OCI-LY1 (cell line): ENCODE measurements around the gene RASGRF1.

Experiments
- H2AFZ ChIP-seq: fragments of 200-600 bp; sonication (generic), shearing (Covaris generic); 2 replicates; pipeline ENCODE4 v1.6.0; 2014; ENCODE audit warnings: antibody characterized with exemption, mild to moderate bottlenecking, low read length
- H3F3A ChIP-seq: fragments of 200-600 bp; sonication (generic), shearing (Covaris generic); 2 replicates; pipeline ENCODE4 v1.6.0; 2014; ENCODE audit warnings: mild to moderate bottlenecking, antibody characterized with exemption, low read length, moderate library complexity; ENCODE audit not compliant: insufficient read depth
- H3K27ac ChIP-seq: fragments of 200-600 bp; sonication (generic); 2 replicates; pipeline ENCODE4 v1.5.1; 2014; ENCODE audit warnings: low read length, mixed run types, mild to moderate bottlenecking, low read depth; ENCODE audit not compliant: poor library complexity, severe bottlenecking
- H3K27me3 ChIP-seq: fragments of 200-600 bp; sonication (generic); 2 replicates; pipeline ENCODE4 v1.6.0; 2014; ENCODE audit warnings: antibody characterized with exemption, mild to moderate bottlenecking, low read length, moderate library complexity; ENCODE audit not compliant: insufficient read depth
- H3K36me3 ChIP-seq: fragments of 200-600 bp; sonication (generic); 2 replicates; pipeline ENCODE4 v1.6.1; 2014; ENCODE audit warnings: mild to moderate bottlenecking, antibody characterized with exemption, low read length, moderate library complexity, mixed read lengths; ENCODE audit not compliant: insufficient read depth
- H3K4me1 ChIP-seq: fragments of 200-600 bp; sonication (generic); 2 replicates; pipeline ENCODE4 v1.5.1; 2014; ENCODE audit warnings: mild to moderate bottlenecking, low read length, moderate library complexity; ENCODE audit not compliant: insufficient read depth, severe bottlenecking
- H3K4me2 ChIP-seq: fragments of 200-600 bp; sonication (generic), shearing (Covaris generic); 2 replicates; pipeline ENCODE4 v1.6.1; 2014; ENCODE audit warnings: low read length
- H3K4me3 ChIP-seq: fragments of 200-600 bp; sonication (generic); 2 replicates; pipeline ENCODE4 v1.5.1; 2014; ENCODE audit warnings: low read length, low read depth, mild to moderate bottlenecking, mixed read lengths; ENCODE audit not compliant: poor library complexity, severe bottlenecking
- H3K79me2 ChIP-seq: fragments of 200-600 bp; shearing (Covaris generic); 2 replicates; pipeline ENCODE4 v1.6.1; 2016; ENCODE audit warnings: mixed run types, low read length, mixed read lengths; ENCODE audit not compliant: insufficient read depth
- H3K9ac ChIP-seq: fragments of 200-600 bp; sonication (generic), shearing (Covaris generic); 2 replicates; pipeline ENCODE4 v1.6.1; 2014; ENCODE audit warnings: mild to moderate bottlenecking, low read length, mixed read lengths
- H3K9me2 ChIP-seq: fragments of 200-600 bp; sonication (generic), shearing (Covaris generic); 2 replicates; pipeline ENCODE4 v1.6.1; 2014; ENCODE audit warnings: low read depth, mild to moderate bottlenecking, low read length, mixed read lengths
- H3K9me3 ChIP-seq: fragments of 200-600 bp; shearing (Covaris generic); 2 replicates; pipeline ENCODE4 v1.6.1; 2014; ENCODE audit warnings: low read length, mixed read lengths
- H4K20me1 ChIP-seq: fragments of 200-600 bp; sonication (generic), shearing (Covaris generic); 2 replicates; pipeline ENCODE4 v1.6.0; 2016; ENCODE audit warnings: mild to moderate bottlenecking, low read length; ENCODE audit not compliant: insufficient read depth
- EZH2 ChIP-seq: fragments of 200-600 bp; sonication (generic), shearing (Covaris generic); IDR thresholded peaks from 2 replicates; pipeline ENCODE4 v1.8.0; 2017; ENCODE audit warnings: borderline replicate concordance, mixed run types, mild to moderate bottlenecking, antibody characterized with exemption, low read length, moderate library complexity, mixed read lengths
- TF ChIP-seq, protein P1 (sequence below): fragments of 200-600 bp; sonication (generic), shearing (Covaris generic); IDR thresholded peaks from 2 replicates; pipeline ENCODE4 v1.5.1; 2017; ENCODE audit warnings: mild to moderate bottlenecking, antibody characterized with exemption, low read length, moderate library complexity, mixed read lengths

Gene RASGRF1

DNA sequence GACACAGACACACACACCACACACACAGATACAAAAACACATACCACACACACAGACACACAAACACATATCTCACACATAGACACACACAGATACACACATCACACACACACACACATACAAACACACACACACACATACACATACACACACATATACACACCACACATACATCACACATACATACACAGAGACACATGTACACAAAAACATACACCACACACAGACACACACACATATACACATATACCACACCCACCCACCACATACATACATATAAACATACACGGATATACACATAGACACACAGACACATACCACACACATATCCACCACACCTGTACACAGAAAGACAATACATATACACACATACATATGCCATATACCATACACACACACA, 66.7 kb downstream of the RASGRF1 start:
- no peaks in the 10 kb centered on the region for H4K20me1 ChIP-seq
- H3K36me3 ChIP-seq = no peaks in the 10 kb centered on the region
- no peaks in the 10 kb centered on the region for H3F3A ChIP-seq
- no peak overlapping the region for H3K4me2 ChIP-seq
- no peak overlapping the region for H3K9ac ChIP-seq
- H3K79me2 ChIP-seq = no peaks in the 10 kb centered on the region
- no peaks in the 10 kb centered on the region for H3K9me3 ChIP-seq
- peaks cover 5% of the 10 kb centered on the region for H3K4me1 ChIP-seq
- no peak overlapping the region for H3K4me3 ChIP-seq
- no peaks in the 10 kb centered on the region for H3K9me2 ChIP-seq
- TF ChIP-seq, protein P1, sequence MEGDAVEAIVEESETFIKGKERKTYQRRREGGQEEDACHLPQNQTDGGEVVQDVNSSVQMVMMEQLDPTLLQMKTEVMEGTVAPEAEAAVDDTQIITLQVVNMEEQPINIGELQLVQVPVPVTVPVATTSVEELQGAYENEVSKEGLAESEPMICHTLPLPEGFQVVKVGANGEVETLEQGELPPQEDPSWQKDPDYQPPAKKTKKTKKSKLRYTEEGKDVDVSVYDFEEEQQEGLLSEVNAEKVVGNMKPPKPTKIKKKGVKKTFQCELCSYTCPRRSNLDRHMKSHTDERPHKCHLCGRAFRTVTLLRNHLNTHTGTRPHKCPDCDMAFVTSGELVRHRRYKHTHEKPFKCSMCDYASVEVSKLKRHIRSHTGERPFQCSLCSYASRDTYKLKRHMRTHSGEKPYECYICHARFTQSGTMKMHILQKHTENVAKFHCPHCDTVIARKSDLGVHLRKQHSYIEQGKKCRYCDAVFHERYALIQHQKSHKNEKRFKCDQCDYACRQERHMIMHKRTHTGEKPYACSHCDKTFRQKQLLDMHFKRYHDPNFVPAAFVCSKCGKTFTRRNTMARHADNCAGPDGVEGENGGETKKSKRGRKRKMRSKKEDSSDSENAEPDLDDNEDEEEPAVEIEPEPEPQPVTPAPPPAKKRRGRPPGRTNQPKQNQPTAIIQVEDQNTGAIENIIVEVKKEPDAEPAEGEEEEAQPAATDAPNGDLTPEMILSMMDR = no peak
- no peak for TF ChIP-seq EZH2
- no peak overlapping the region for H2AFZ ChIP-seq
- no peaks in the 10 kb centered on the region for H3K27me3 ChIP-seq
- no peak overlapping the region for H3K27ac ChIP-seq

DNA sequence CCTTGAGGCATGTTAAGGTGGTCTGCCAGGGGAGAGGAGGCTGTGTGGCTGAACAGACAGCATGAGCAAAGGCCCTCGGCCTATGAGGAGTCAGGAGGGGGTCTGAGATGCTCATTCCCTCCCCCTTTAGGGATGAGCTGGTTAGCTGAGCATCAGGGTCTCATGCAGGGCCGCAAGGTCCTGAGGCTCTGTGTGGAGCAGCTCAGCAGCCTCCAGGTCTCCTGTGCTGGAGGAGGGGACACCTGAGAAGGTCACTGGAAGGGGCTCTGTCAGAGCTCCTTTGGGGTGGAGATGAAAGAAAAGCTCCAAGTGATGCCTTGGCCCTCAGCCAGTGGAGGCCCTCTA, 67.1 kb downstream of the RASGRF1 start:
- TF ChIP-seq, protein P1 = no peak
- Histone ChIP-seq H3K4me3 (no peak overlapping the region), H3K4me1 (peaks cover 5% of the 10 kb centered on the region), H3K27ac (no peak overlapping the region), H3K9me2 (no peaks in the 10 kb centered on the region), H4K20me1 (no peaks in the 10 kb centered on the region), H3K27me3 (no peaks in the 10 kb centered on the region), H3K79me2 (no peaks in the 10 kb centered on the region), H3K36me3 (no peaks in the 10 kb centered on the region), H3K4me2 (no peak overlapping the region), H3K9ac (no peak overlapping the region), H3F3A (no peaks in the 10 kb centered on the region), H3K9me3 (no peaks in the 10 kb centered on the region), H2AFZ (no peak overlapping the region)

DNA sequence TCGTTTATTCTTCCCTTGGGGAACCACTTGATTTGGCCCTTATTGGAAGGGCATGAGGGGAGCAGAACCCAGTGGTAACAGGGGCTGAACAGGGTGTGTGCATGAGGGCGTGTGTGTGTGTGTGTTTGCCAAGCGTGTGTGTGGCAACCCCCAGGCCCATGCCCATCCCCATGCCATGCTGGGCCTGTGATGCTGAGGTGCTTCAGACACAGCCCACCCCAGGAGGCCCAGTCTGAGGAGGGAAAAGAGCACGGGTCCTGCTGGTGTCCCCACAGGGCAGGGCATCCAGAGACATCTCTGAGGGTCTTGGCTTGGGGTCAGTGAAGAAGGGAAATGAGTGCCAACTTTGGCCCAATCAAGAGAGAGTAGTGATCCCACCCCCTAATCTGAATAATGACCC, 71.6 kb downstream of the RASGRF1 start:
- Histone ChIP-seq H3K9me2 (no peaks in the 10 kb centered on the region), H2AFZ (no peak overlapping the region), H3K79me2 (no peaks in the 10 kb centered on the region), H3K4me1 (peaks cover 34% of the 10 kb centered on the region), H3K4me2 (no peak overlapping the region), H3K4me3 (no peak overlapping the region), H3F3A (no peaks in the 10 kb centered on the region), H3K27me3 (no peaks in the 10 kb centered on the region), H3K27ac (no peak overlapping the region), H3K9me3 (no peaks in the 10 kb centered on the region), H4K20me1 (no peaks in the 10 kb centered on the region), H3K9ac (no peak overlapping the region), H3K36me3 (no peaks in the 10 kb centered on the region)
- TF ChIP-seq, protein P1 = no peak
- TF ChIP-seq EZH2 = no peak
